ENCODE measurements around the gene DNLZ.

- TF ChIP-seq CTCF (IDR thresholded peaks at IDR 0.05): no peak
- no peak for TF ChIP-seq POLR2A (IDR thresholded peaks at IDR 0.05)
These were observed 6.3 kb downstream of the DNLZ start for GRCh38 chr9:136357202-136357725.

Measured in heart left ventricle (tissue), 13 donors.